Measurements from ENCODE around the gene MOCOS.

The MOCOS gene

GRCh38 chr18:36275561-36275960, 88.3 kb downstream of the MOCOS start:
- no peak for DNase-seq

- no peak for DNase-seq
Measured at GRCh38 chr18:36279001-36279400, 91.7 kb downstream of the MOCOS start.

- no peak for DNase-seq
Measured at GRCh38 chr18:36281936-36282335, 94.6 kb downstream of the MOCOS start.

- DNase-seq, result no peak
Measured at GRCh38 chr18:36283448-36283847, 96.2 kb downstream of the MOCOS start.

GRCh38 chr18:36284268-36284667, 97.0 kb downstream of the MOCOS start:
- no peak for DNase-seq

- peak; percentile 32 for DNase-seq
Measured at GRCh38 chr18:36284671-36285295, 97.5 kb downstream of the MOCOS start.

GRCh38 chr18:36287653-36288052, 100.4 kb downstream of the MOCOS start:
- no peak for DNase-seq

GRCh38 chr18:36288689-36289088, 101.4 kb downstream of the MOCOS start:
- no peak for DNase-seq

GRCh38 chr18:36294031-36294430, 106.7 kb downstream of the MOCOS start:
- DNase-seq, result no peak

- no peak for DNase-seq
Measured at GRCh38 chr18:36295214-36295613, 107.9 kb downstream of the MOCOS start.

- DNase-seq, result no peak
Measured at GRCh38 chr18:36295880-36296301, 108.6 kb downstream of the MOCOS start.

GRCh38 chr18:36296650-36297416, 109.5 kb downstream of the MOCOS start:
- DNase-seq, result no peak

GRCh38 chr18:36297417-36298125, 110.3 kb downstream of the MOCOS start, which contains the start of gene FHOD3:
TSS of gene FHOD3 (plus strand) at chr18:36297713. CDS start at chr18:36297836, 123 bp downstream.
- DNase-seq, result no peak

- no peak for DNase-seq
Measured at GRCh38 chr18:36298126-36298741, 110.9 kb downstream of the MOCOS start.

GRCh38 chr18:36299015-36299414, 111.7 kb downstream of the MOCOS start:
- no peak for DNase-seq

- no peak for DNase-seq
Measured at GRCh38 chr18:36300211-36300610, 112.9 kb downstream of the MOCOS start.

- no peak for DNase-seq
Measured at GRCh38 chr18:36301884-36302283, 114.6 kb downstream of the MOCOS start.

GRCh38 chr18:36302676-36303075, 115.4 kb downstream of the MOCOS start:
- DNase-seq, result no peak

GRCh38 chr18:36303211-36303844, 116.0 kb downstream of the MOCOS start:
- no peak for DNase-seq

- DNase-seq, result no peak
Measured at GRCh38 chr18:36304723-36305122, 117.4 kb downstream of the MOCOS start.

GRCh38 chr18:36305375-36305774, 118.1 kb downstream of the MOCOS start:
- no peak for DNase-seq

GRCh38 chr18:36307513-36307912, 120.2 kb downstream of the MOCOS start:
- DNase-seq, result no peak
